HL-60 (cell line): Measurements from ENCODE around the gene PCYT1A.

Experiments
- DNase-seq, 2 experiments: peaks; one replicate each; pipeline ENCODE4 v3.0.0-alpha.2; 2010 to 2020; ENCODE audit warnings: low read depth in 1 of 2, low spot score in 1 of 2
- H3K27ac ChIP-seq: fragments of 250-450 bp; sonication (Bioruptor Pico); replicated peaks from 2 replicates; pipeline ENCODE4 v1.5.1; 2020; ENCODE audit warnings: mild to moderate bottlenecking, moderate library complexity
- H3K27me3 ChIP-seq: fragments of 250-450 bp; sonication (Bioruptor Pico); 2 replicates; pipeline ENCODE4 v1.5.1; 2021; ENCODE audit warnings: mild to moderate bottlenecking, moderate library complexity; ENCODE audit not compliant: insufficient read depth, poor library complexity, severe bottlenecking
- H3K4me3 ChIP-seq: replicated peaks from 2 replicates; pipeline ENCODE4 v1.5.1; 2011; ENCODE audit warnings: mild to moderate bottlenecking, control low read depth, low read length; ENCODE audit not compliant: insufficient read depth
- GABPA ChIP-seq: IDR thresholded peaks from 2 replicates; pipeline ENCODE4 v1.6.1; 2012; ENCODE audit warnings: low read depth
- POLR2AphosphoS5 ChIP-seq: IDR thresholded peaks from 2 replicates; pipeline ENCODE4 v1.6.1; 2012; ENCODE audit warnings: low read depth
- SPI1 ChIP-seq: IDR thresholded peaks from 2 replicates; pipeline ENCODE4 v1.6.1; 2012; ENCODE audit warnings: low read depth, mild to moderate bottlenecking, borderline replicate concordance
- long read RNA-seq: library from polyadenylated mRNA; unstranded; transcript quantifications from one replicate; pipeline ENCODE4 v2.0.0, GENCODE V29; 2020
- TF ChIP-seq, protein P1 (sequence below): IDR thresholded peaks from 2 replicates; pipeline ENCODE4 v1.6.1; 2012; ENCODE audit warnings: low read depth; ENCODE audit not compliant: insufficient replicate concordance
- TF ChIP-seq, protein P2 (sequence below): IDR thresholded peaks from one replicate; pipeline ENCODE4 v1.5.1; 2011; ENCODE audit warnings: low read length, control low read depth, inconsistent platforms; ENCODE audit not compliant: insufficient read depth

The PCYT1A gene
- long read RNA-seq, transcript PCYT1A-206 (9 exons, 1,482 nt): major isoform, 40 of 75 reads
- long read RNA-seq, partial matches to known transcripts: 2 of 75 reads
- long read RNA-seq, other reads (novel, unspliced or antisense): 32 of 75 reads

GRCh38 chr3:196287440-196288140, at the start of gene PCYT1A:
Gene PCYT1A, minus strand, starts transcription at chr3:196287726. Its CDS starts 17,195 bp downstream, at chr3:196270531.
- peak within 1 kb of the TSS; percentile 88 for H3K27ac ChIP-seq
- no peaks in the 10 kb centered on the region for H3K27me3 ChIP-seq
- H3K4me3 ChIP-seq: peak within 1 kb of the TSS; percentile 68
- peak; percentile 60; the same call in 1 of the 2 replicates for TF ChIP-seq SPI1
- TF ChIP-seq, protein P1, sequence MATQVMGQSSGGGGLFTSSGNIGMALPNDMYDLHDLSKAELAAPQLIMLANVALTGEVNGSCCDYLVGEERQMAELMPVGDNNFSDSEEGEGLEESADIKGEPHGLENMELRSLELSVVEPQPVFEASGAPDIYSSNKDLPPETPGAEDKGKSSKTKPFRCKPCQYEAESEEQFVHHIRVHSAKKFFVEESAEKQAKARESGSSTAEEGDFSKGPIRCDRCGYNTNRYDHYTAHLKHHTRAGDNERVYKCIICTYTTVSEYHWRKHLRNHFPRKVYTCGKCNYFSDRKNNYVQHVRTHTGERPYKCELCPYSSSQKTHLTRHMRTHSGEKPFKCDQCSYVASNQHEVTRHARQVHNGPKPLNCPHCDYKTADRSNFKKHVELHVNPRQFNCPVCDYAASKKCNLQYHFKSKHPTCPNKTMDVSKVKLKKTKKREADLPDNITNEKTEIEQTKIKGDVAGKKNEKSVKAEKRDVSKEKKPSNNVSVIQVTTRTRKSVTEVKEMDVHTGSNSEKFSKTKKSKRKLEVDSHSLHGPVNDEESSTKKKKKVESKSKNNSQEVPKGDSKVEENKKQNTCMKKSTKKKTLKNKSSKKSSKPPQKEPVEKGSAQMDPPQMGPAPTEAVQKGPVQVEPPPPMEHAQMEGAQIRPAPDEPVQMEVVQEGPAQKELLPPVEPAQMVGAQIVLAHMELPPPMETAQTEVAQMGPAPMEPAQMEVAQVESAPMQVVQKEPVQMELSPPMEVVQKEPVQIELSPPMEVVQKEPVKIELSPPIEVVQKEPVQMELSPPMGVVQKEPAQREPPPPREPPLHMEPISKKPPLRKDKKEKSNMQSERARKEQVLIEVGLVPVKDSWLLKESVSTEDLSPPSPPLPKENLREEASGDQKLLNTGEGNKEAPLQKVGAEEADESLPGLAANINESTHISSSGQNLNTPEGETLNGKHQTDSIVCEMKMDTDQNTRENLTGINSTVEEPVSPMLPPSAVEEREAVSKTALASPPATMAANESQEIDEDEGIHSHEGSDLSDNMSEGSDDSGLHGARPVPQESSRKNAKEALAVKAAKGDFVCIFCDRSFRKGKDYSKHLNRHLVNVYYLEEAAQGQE: peak; percentile 60
- TF ChIP-seq, protein P2, sequence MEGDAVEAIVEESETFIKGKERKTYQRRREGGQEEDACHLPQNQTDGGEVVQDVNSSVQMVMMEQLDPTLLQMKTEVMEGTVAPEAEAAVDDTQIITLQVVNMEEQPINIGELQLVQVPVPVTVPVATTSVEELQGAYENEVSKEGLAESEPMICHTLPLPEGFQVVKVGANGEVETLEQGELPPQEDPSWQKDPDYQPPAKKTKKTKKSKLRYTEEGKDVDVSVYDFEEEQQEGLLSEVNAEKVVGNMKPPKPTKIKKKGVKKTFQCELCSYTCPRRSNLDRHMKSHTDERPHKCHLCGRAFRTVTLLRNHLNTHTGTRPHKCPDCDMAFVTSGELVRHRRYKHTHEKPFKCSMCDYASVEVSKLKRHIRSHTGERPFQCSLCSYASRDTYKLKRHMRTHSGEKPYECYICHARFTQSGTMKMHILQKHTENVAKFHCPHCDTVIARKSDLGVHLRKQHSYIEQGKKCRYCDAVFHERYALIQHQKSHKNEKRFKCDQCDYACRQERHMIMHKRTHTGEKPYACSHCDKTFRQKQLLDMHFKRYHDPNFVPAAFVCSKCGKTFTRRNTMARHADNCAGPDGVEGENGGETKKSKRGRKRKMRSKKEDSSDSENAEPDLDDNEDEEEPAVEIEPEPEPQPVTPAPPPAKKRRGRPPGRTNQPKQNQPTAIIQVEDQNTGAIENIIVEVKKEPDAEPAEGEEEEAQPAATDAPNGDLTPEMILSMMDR: no peak
- TF ChIP-seq POLR2AphosphoS5: peak; percentile 90
- TF ChIP-seq GABPA: peak; percentile 98
- DNase-seq: peak; percentile 95 to 96

DNA sequence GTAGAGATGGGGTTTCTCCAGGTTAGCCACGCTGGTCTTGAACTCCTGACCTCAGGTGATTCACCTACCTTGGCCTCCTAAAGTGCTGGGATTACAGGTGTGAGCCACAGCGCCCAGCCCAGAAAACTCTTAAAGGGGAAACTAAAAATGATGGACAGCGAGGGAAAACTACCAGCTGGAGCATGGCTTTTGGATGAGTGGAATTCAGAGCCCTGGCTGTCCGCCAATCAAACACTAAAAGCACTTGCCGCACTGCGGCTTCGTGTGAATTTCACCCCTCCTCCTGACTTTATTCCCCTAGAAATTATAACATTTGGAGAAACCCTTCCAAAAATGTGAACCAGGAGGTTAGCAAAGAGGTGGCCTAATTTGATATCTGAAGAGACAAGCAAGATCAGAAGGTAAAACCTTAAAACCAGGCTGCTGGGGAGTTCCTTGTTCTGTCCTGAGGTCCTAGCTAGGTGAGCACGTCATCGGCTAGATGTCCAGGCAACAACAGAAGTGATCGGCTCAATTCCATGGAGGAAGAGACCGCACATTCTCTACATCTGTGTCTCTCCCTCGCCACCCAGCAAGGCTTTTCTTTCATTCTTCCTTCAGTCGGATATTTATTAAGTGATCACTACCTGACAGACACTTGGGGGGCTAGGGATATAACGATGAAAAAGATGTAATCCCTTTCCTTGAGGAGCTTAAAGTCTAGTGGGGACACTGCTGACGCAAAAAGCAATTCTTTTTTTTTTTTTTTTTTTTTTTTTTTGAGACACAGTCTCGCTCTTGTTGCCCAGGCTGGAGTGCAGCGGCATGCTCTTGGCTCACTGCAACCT, 49.0 kb upstream of the PCYT1A start:
- Histone ChIP-seq H3K27me3 (no peaks in the 10 kb centered on the region), H3K27ac (no peak overlapping the region), H3K4me3 (no peak overlapping the region)
- TF ChIP-seq, protein P2: no peak
- TF ChIP-seq, protein P1: no peak
- TF ChIP-seq SPI1 (no peak), POLR2AphosphoS5 (no peak), GABPA (no peak)
- no peak for DNase-seq

GRCh38 chr3:196335503-196335948, 48.0 kb upstream of the PCYT1A start:
- no peak overlapping the region for H3K4me3 ChIP-seq
- H3K27me3 ChIP-seq: no peaks in the 10 kb centered on the region
- no peak for DNase-seq
- H3K27ac ChIP-seq: no peak overlapping the region
- TF ChIP-seq SPI1 (no peak), POLR2AphosphoS5 (no peak), GABPA (no peak)
- TF ChIP-seq, protein P1: no peak
- TF ChIP-seq, protein P2: no peak
